Mucosa of stomach (tissue), 1 donor: ENCODE data around the gene RPA3.

Source experiments
- H3K27me3 ChIP-seq: one replicate; pipeline ENCODE4 v1.7.0; 2013; ENCODE audit warnings: mild to moderate bottlenecking, low read length; ENCODE audit not compliant: control insufficient read depth, insufficient read depth
- H3K36me3 ChIP-seq: one replicate; pipeline ENCODE4 v1.7.0; 2013; ENCODE audit warnings: low read length; ENCODE audit not compliant: control insufficient read depth, insufficient read depth
- H3K4me1 ChIP-seq: one replicate; pipeline ENCODE4 v1.7.0; 2013; ENCODE audit warnings: mild to moderate bottlenecking, low read length; ENCODE audit not compliant: control insufficient read depth, insufficient read depth
- H3K4me3 ChIP-seq: one replicate; pipeline ENCODE4 v1.7.0; 2013; ENCODE audit warnings: low read length
- H3K9ac ChIP-seq: one replicate; pipeline ENCODE4 v1.7.0; 2013; ENCODE audit warnings: mild to moderate bottlenecking, low read length, moderate library complexity
- H3K9me3 ChIP-seq: one replicate; pipeline ENCODE4 v1.7.0; 2013; ENCODE audit warnings: mild to moderate bottlenecking, low read length, moderate library complexity; ENCODE audit not compliant: control insufficient read depth
- donor health status: Pancreatic carcinoma.

RPA3 gene

GRCh38 chr7:7720193-7720592 is 1.8 kb upstream of the RPA3 start:
- Histone ChIP-seq H3K27me3 (no peaks in the 10 kb centered on the region), H3K9me3 (no peaks in the 10 kb centered on the region), H3K4me3 (no peak overlapping the region), H3K9ac (no peak overlapping the region), H3K4me1 (no peaks in the 10 kb centered on the region), H3K36me3 (no peaks in the 10 kb centered on the region)

DNA sequence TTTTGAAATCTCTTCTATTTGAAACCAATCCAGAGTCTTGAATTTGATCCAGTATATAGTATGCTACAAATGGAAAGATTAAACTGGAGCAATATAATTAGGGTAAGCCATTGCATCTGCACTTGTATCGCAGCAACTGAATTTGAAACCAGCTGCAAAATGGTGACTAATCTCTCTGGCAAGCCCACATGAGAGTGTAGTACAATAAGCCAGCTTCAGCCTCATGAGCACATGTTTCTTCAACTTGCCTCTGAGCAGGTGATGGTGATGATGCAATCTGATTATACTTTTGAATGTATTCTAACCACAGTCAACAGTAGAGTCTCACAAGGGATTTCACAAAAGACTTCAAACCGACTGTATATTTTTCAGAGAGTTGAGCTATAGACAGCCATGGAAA is 829 bp upstream of the RPA3 start:
- Histone ChIP-seq H3K27me3 (no peaks in the 10 kb centered on the region), H3K9ac (no peak overlapping the region), H3K36me3 (no peaks in the 10 kb centered on the region), H3K9me3 (no peaks in the 10 kb centered on the region), H3K4me3 (no peak overlapping the region), H3K4me1 (no peaks in the 10 kb centered on the region)

- Histone ChIP-seq H3K4me3 (no peak overlapping the region), H3K27me3 (no peaks in the 10 kb centered on the region), H3K9ac (no peak overlapping the region), H3K36me3 (no peaks in the 10 kb centered on the region), H3K4me1 (peaks cover 8% of the 10 kb centered on the region), H3K9me3 (no peaks in the 10 kb centered on the region)
Measured at GRCh38 chr7:7713730-7714129, 4.7 kb downstream of the RPA3 start.

DNA sequence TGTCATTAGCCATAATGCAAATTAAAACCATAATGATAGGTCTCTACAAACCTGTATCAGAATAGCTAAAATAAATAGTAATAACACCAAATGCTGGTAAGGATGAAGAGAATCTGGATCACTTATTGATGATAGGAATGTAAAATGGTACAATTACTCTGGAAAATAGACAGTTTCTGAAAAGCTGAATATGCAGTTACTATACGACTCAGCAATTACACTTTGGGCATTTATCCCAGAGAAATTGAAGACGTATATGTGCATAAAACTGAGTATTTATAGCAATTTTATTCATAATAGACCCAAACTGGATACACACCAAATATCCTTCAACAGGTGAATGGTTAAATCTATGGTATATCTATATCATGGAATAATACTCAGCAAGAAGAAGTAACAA is 7.9 kb downstream of the RPA3 start:
- no peaks in the 10 kb centered on the region for H3K36me3 ChIP-seq
- H3K9ac ChIP-seq: no peak overlapping the region
- H3K4me3 ChIP-seq: no peak overlapping the region
- H3K27me3 ChIP-seq: no peaks in the 10 kb centered on the region
- no peaks in the 10 kb centered on the region for H3K9me3 ChIP-seq
- H3K4me1 ChIP-seq: peaks cover 9% of the 10 kb centered on the region

- H3K4me3 ChIP-seq: no peak overlapping the region
- H3K36me3 ChIP-seq: no peaks in the 10 kb centered on the region
Measured at GRCh38 chr7:7709291-7709690, 9.1 kb downstream of the RPA3 start.

DNA sequence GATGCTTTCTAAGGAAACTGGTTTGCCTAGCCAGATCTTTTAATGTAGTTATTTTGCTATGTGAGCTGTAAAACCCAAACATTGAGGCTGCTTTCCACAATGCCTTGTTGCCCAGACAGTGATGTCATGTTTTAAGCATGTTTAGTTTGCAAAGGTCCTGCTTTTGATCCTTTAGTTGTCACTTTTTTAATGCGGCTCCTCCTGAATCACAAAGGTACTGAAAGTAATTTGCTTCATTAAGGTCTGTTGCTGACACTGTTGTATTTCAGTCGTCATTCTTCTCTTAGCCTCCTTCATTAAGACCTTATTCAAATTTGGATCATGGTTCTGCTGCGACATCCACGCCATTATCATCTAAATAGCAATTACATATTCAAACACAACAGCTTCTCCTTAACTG is 10.6 kb downstream of the RPA3 start:
- H3K4me3 ChIP-seq: no peak overlapping the region
- H3K4me1 ChIP-seq: peaks cover 9% of the 10 kb centered on the region
- no peaks in the 10 kb centered on the region for H3K27me3 ChIP-seq
- H3K36me3 ChIP-seq: no peaks in the 10 kb centered on the region
- no peaks in the 10 kb centered on the region for H3K9me3 ChIP-seq
- no peak overlapping the region for H3K9ac ChIP-seq

More at GRCh38 chr7:7709291-7709690, 9.1 kb downstream of the RPA3 start:
- Histone ChIP-seq H3K9ac (no peak overlapping the region), H3K27me3 (no peaks in the 10 kb centered on the region), H3K4me1 (peaks cover 9% of the 10 kb centered on the region), H3K9me3 (no peaks in the 10 kb centered on the region)

- H3K36me3 ChIP-seq: no peaks in the 10 kb centered on the region
- peaks cover 9% of the 10 kb centered on the region for H3K4me1 ChIP-seq
- H3K4me3 ChIP-seq: no peak overlapping the region
- H3K27me3 ChIP-seq: no peaks in the 10 kb centered on the region
- H3K9ac ChIP-seq: no peak overlapping the region
- no peaks in the 10 kb centered on the region for H3K9me3 ChIP-seq
Measured at GRCh38 chr7:7707246-7707645, 11.2 kb downstream of the RPA3 start.

DNA sequence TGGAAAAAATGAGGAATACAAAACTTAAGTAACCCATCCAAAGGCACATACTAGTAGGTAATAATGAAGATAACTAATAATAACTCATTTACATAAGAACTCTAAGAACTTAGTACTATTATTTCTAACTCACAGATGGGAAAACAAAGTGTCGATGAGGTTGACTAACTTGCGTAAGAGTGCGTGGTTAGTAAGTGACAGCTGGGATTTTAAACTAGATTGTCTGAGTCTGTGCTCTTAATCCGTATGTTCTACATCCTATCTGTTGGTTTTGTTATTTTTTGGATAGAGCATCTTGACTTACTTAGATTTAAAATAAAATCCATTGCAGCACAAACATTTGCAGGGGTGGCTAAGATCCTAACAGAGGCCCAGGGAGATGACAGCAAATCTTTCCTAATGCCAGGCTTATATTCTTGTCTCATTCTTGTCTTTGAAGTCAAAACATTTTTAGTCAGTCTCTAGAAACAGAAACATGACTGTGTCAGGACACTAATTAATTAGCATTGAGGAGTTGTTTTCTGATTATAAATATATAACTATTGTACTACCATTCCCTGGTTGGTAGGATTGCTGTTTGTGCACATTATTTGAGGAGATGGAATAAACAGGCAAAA is 11.7 kb downstream of the RPA3 start:
- no peaks in the 10 kb centered on the region for H3K27me3 ChIP-seq
- H3K9me3 ChIP-seq: no peaks in the 10 kb centered on the region
- peaks cover 9% of the 10 kb centered on the region for H3K4me1 ChIP-seq
- H3K9ac ChIP-seq: no peak overlapping the region
- no peak overlapping the region for H3K4me3 ChIP-seq
- H3K36me3 ChIP-seq: no peaks in the 10 kb centered on the region

DNA sequence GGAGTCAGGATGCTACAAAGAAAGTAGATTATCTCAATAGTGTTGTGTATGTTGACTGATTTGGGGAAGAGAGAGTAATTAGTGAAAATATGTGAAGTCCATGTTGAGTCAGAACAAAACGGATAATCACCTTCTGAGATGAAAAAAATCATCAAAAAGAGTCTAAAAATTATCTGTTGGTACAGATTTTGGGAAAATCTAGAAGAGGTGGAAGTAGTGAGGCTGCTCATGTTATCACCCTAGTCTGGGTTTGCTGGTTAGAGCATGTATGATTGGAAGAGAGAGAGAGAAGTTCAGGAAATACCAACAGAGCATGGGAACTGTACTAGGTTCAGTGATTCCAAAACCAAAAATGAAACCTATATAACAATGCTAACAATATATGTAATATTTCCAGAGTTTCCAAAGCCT is 12.3 kb downstream of the RPA3 start:
- no peaks in the 10 kb centered on the region for H3K9me3 ChIP-seq
- H3K4me1 ChIP-seq: peaks cover 9% of the 10 kb centered on the region
- no peak overlapping the region for H3K4me3 ChIP-seq
- no peaks in the 10 kb centered on the region for H3K27me3 ChIP-seq
- no peak overlapping the region for H3K9ac ChIP-seq
- no peaks in the 10 kb centered on the region for H3K36me3 ChIP-seq

DNA sequence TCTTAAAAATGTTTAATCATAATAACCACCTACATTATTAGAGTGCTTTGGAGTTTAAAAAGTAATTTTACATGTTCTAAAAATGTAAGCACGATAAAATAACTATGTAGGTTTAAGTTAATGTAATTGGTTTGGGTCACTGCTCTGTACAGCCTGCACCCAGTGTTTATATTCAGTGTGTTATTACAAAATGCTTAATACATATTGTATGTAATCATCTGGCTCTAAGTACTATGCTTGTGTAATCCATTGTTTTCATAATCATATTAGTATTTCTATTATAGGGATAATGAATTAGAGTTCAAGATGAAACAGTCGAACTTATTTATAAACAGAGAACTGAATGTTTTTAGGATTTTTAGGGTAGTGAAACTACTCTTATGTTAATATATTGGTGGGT is 13.1 kb downstream of the RPA3 start:
- no peak overlapping the region for H3K9ac ChIP-seq
- H3K4me1 ChIP-seq: peaks cover 9% of the 10 kb centered on the region

GRCh38 chr7:7704867-7705266 is 13.5 kb downstream of the RPA3 start:
- Histone ChIP-seq H3K27me3 (no peaks in the 10 kb centered on the region), H3K9me3 (no peaks in the 10 kb centered on the region), H3K36me3 (no peaks in the 10 kb centered on the region), H3K4me1 (peaks cover 9% of the 10 kb centered on the region), H3K4me3 (no peak overlapping the region), H3K9ac (no peak overlapping the region)

More for the DNA sequence above, 13.1 kb downstream of the RPA3 start:
- Histone ChIP-seq H3K27me3 (no peaks in the 10 kb centered on the region), H3K36me3 (no peaks in the 10 kb centered on the region), H3K9me3 (no peaks in the 10 kb centered on the region), H3K4me3 (no peak overlapping the region)

- Histone ChIP-seq H3K27me3 (no peaks in the 10 kb centered on the region), H3K9ac (no peak overlapping the region), H3K9me3 (no peaks in the 10 kb centered on the region), H3K36me3 (no peaks in the 10 kb centered on the region), H3K4me1 (no peaks in the 10 kb centered on the region), H3K4me3 (no peak overlapping the region)
Measured at GRCh38 chr7:7703427-7703826, 15.0 kb downstream of the RPA3 start.

DNA sequence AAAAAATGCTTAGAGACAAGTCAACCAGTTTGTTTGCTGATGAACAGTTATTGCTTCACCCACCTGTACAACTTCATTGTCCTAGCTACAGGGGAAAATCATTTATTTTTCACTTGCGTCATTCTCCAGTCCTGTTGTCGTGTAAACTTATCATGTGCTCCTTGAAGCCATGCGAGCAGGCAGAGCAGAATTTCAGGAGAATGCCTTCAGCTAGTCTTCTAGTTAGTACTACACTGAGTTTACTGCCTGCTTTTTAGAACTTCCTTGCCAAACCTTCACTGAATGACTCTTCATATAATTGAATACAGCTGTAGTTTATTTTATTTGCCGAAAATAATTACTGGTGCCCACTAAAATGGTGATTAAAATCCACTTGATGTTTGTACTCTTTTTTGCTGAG is 15.6 kb downstream of the RPA3 start:
- no peaks in the 10 kb centered on the region for H3K36me3 ChIP-seq

More for the DNA sequence above, 15.6 kb downstream of the RPA3 start:
- H3K9me3 ChIP-seq: no peaks in the 10 kb centered on the region
- H3K4me1 ChIP-seq: no peaks in the 10 kb centered on the region
- no peak overlapping the region for H3K9ac ChIP-seq
- H3K4me3 ChIP-seq: no peak overlapping the region
- H3K27me3 ChIP-seq: no peaks in the 10 kb centered on the region
